ENCODE results near the gene ZBTB46.

DNA sequence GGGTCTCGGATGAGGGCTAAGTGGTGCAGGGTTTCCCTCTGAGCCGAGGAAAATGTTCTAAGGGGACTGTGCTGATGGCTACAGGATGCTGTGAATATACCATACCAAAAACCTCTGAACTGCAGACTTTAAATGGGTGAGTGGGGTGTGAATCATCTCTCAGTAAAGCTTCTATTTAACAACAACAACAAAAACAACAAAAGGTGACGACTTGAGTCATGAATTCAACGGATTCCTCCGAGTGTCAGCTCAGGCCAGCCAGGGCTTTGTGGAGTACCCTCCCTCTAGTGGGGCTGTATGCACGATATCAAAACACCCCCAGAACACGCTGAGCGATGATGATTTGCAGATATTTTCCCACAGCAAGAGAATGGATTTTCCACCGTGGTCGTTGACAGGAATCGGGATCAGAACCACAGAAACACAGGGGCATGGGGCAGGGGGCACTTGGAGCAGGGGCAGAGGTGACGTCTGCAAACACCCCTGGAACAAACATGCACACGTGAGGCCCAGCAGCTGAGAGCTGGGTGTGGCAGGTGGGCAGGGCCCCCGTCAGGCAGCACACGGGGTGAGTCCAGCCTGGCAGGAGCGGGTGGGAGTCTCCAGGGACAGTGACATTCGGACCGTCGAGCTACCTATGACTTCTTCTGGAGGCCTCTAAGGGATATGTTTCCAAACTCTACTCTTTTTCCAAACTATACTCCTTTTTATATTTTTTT lies 52.9 kb downstream of the ZBTB46 start:
- TF ChIP-seq, protein P1, sequence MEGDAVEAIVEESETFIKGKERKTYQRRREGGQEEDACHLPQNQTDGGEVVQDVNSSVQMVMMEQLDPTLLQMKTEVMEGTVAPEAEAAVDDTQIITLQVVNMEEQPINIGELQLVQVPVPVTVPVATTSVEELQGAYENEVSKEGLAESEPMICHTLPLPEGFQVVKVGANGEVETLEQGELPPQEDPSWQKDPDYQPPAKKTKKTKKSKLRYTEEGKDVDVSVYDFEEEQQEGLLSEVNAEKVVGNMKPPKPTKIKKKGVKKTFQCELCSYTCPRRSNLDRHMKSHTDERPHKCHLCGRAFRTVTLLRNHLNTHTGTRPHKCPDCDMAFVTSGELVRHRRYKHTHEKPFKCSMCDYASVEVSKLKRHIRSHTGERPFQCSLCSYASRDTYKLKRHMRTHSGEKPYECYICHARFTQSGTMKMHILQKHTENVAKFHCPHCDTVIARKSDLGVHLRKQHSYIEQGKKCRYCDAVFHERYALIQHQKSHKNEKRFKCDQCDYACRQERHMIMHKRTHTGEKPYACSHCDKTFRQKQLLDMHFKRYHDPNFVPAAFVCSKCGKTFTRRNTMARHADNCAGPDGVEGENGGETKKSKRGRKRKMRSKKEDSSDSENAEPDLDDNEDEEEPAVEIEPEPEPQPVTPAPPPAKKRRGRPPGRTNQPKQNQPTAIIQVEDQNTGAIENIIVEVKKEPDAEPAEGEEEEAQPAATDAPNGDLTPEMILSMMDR (IDR thresholded peaks at IDR 0.05) = no peak
- TF ChIP-seq POLR2A (IDR thresholded peaks at IDR 0.05) = no peak

Data from thyroid gland (tissue), 4 donors.